HG03103 (cell line): ENCODE measurements around the gene HUS1.
A peak's percentile ranks its signal among the peaks of the same experiment; 100 is the strongest.
"Not testable (repeated sequence)": the region's sequence is repeated elsewhere in the genome, so short reads cannot be mapped to it uniquely, and the experiment has no call there.

Source experiments
- ATAC-seq: cut with Tn5 transposase; IDR thresholded peaks from one replicate; pipeline ENCODE4 v1.9.1; 2021; ENCODE audit warnings: low read depth; ENCODE audit not compliant: unreplicated experiment

The HUS1 gene

DNA sequence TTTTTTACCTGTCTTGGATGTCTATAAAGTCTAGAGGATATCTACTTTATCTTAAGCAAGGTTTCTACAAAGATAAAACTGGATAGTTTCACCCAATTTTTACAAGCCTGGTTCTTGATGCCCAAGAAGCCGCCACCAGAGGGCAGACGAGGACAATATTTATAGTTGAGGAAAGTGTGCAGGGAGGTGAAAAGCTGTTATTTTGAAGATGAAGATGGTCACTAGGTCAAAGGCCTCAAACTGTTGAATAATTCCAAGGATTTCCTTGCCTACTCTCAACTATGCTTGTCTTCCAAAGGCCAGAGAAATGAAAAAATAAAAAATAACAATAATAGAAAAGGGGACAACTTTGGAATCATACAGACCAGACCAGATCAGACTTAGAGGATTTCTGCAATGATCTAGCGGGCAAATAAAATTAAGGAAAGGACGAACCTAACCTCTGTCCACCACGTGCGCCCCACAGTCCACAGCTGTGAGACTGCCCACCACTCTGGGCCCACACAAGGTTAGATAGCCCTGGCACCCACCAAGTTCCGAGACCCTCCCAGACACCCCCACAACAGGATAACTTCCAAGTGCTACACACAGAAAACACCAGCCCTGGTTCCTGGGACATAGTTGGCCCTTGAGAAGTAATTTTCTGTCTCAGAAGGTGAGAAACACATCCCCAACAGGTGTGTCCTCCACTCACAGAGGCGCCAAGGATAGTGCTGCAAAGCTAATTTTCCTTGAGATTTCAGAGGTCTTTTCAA lies 34.0 kb downstream of the HUS1 start:
- ATAC-seq: peak; percentile 68

DNA sequence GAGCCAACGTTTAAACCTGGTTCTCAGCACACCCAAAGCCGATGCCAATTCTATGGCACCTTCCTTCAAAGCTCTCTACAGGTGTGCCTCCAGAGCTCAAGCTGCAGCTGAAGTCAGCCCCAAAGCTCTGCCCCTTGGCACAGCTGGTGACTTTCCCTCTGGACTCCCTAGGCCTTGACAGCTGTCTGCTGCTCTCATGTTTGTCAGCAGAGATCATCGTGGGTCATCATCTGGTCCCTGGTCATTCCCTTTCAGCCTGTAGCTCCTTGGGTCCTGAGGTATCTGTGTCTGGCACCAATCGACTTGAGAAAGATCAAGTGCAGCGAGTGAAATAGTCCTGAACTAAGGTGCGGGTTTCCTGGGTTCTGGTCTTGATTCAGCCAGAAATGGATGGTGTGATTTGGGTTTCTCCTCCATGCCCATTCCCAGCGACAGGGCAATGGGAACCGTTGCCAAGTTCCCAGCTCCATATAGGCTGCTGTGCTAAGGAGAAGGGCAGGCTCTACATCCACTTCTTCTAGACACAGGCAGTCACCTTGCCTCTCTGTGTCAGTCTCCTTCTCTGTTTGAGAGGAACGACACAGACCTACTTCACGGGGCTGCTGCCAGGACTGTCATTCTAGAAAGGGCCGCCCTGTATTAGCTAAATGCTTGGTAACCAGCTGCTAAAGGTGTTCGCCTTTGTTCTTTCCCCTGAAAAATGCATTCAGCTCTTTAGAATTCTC lies 34.7 kb downstream of the HUS1 start:
- ATAC-seq: no peak

DNA sequence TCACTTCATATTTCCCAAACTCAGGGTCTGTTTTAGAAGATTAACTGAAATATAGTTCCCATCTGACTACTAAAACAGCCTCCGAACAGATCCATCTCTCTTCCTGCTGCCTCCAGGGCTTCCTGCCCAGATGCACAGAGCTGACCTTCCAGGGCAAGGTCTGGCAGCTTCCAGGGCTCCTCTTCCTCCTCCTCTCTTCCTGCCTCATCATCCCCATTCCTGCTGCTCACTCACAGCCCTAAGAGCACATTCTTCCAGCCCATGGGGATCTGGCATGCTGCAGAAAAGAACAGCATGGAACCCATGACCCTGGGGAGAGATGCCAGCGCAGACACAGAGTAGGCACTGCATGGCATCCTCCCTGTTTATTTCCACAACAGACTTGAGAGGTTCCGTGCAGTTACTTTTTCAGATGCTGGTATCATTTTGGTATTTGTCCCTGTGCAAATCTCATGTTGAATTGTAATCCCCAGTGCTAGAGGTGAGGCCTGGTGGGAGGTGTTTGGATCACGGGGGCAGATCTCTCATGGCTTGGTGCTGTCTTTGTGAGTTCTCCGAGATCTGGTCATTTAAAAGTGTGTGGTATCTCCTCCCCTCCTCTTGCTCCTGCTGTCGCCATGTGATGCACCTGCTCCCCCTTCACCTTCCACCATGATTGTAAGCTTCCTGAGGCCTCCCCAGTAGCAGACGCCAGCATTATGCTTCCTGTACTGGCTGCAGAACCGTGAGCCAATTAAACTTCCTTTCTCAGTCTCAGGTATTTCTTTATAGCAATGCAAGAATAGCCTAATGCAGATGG lies 35.5 kb downstream of the HUS1 start:
- no peak for ATAC-seq

DNA sequence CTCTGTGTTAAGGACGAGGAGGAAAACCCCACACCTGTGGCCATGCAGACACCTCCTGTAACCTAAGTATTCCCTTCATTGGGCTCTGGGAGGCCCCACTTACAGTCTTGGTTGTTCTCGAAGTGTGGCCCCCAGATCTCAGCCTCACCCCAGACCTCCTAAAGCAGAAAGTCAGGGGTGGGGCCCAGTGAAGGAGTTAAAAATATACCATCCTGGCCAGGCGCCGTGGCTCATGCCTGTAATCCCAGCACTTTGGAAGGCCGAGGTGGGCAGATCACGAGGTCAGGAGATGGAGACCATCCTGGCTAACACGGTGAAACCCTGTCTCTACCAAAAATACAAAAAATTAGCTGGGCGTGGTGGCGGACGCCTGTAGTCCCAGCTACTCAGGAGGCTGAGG lies 36.8 kb downstream of the HUS1 start:
- not testable (repeated sequence) for ATAC-seq

DNA sequence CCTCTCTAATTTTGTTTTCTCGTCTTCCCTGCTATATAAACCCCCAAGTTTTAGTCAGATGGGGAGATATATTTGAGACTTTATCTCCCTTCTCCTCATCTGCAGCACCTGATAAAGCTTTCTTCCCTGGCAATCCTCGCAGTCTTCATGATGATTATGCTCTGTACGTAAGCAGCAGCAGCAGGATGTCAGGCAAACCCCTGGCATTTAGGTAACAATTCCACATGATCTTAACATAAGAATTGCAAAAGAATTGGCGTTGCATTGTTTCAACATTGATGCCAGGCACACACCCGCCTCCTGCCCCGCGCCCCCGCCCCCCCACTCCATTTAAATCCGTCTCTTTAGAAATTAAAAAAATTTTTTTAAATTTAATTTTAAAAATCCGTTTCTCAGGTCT lies 37.3 kb downstream of the HUS1 start:
- no peak for ATAC-seq

DNA sequence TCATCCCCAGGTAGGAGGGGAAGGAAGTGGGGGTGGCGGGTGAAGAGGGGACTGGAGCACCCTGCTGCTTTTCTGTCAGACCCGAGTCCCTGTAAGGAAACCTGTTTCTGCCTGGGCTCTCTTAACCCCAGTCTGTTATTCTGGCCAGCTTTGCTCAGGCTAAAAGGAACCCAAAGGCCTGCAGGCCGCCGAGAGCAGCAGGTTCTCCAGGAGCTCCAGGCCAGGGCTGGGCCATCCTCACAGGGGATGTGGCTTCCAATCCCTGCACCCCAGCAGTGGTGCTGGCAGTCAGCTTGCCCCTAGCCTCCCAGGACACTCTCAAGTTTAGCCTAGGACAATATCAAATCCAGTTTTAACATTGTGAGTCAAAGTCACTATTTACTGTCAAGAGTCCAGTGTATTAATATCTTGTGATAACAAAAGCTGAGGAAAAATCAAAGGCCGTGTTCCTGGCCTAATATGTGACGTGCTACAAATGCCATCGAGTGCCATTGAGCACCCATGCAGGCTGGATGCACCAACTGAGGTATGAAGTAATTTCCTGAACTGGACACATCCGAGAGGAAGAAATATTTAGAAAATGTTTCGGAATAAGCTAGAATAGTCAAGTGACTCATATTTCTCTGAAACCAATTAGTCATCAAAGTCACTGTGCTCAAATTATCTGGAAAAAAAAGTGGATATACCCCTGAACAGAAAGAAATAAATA lies 38.1 kb downstream of the HUS1 start:
- ATAC-seq: no peak

DNA sequence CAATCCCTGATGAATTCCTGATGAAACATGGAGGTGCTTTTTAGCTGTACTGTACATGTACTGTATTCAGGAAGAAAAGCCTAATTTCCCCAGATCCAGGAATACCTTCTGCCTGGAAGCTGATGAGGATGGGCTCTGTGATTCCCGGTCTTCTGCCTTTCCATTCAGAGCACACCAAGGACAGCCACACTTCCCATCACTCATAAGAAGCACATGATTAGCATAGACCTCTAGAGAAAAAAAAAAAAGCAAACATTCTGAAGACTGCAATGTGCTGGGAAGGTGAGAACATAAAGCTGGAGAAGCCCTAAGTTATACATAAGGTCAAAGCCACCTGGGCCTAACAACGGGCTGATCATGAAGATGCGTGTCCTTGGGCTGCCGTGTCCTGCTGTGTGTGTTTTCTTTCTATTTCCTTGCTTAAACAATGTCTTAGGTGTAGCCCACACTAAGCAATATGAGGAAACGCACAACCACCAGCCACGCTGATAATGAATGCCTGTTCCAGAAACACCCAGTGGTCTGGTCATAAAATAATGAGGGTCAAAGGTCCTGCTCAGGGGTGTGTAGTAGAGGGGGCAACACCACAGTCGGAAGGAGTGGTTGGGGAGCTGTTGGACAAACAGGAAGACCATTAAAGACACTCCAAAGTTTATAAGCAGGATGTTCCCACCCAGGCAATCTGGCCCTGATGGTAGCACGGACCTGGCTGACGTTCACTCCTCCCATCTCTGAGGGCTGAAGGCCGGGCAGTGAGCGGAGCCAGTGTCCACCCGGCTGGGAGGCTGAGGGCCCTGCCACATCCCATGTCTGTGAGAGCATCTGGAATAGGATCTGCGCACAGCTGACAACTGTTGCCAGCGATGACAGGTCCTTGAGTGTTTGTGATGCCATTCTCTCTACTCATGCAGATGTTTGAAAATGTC lies 39.1 kb downstream of the HUS1 start:
- no peak for ATAC-seq

DNA sequence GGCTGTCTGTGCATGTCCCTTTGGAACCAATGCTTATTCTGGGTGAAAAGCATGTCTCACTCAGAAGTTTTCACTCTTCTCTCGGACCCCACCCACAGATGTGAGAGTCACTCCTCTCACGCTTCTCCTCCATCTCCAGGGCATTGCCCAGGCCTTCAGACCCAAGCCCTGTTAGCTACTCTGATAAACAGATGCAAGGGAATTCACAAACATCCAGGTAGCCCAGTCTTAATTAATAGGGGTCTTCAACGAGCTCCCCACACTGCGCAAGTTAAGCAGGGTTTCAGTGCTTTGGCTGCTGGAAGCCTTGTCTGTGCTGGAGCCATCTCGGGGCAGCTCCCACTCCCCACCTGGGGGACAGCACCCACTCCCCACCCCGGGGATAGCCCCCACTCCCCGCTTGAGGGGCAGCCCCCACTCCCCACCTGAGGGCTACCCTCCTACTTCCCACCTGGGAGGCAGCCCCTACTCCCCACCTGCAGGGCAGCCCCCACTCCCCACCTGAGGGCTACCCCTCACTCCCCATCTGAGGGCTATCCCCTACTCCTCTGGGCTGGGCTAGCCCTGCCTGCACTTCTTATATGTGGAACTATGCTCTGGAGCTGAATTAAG lies 39.9 kb downstream of the HUS1 start:
- no peak for ATAC-seq

- no peak for ATAC-seq
Measured at GRCh38 chr7:47938574-47939165, 40.7 kb downstream of the HUS1 start.

- peak; percentile 44 for ATAC-seq
Measured at GRCh38 chr7:47937711-47938573, 41.5 kb downstream of the HUS1 start.

DNA sequence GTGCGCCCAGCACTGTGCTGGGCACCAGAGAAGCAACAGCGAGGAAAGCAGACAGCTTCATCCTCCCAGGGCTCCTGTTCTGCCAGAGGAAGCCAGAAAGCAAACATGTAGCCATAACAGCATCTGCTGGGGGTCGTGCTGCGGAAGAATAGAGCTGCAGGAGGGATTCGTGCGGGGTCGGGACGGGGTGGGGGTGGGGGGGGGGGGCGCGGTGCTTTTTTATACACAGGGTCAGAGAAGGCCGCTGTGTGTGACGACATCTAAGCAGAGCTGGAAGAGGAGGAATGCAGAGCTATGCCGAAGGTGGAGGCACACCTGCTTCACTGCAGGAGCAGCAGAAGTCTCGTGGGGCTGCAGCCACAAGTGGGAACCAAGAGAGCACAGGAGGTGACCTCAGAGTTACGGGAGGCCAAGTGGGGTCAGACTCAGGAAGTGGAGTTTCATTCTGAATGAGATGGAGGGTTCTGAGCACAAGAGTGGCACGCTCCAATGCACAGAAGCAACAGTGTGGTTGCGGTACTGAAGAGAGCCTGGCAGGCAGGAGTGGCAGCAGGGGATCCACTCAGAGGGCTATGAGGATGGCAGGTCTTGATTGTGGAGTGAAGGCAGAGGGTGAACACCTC lies 42.2 kb downstream of the HUS1 start:
- peak; percentile 92 for ATAC-seq

DNA sequence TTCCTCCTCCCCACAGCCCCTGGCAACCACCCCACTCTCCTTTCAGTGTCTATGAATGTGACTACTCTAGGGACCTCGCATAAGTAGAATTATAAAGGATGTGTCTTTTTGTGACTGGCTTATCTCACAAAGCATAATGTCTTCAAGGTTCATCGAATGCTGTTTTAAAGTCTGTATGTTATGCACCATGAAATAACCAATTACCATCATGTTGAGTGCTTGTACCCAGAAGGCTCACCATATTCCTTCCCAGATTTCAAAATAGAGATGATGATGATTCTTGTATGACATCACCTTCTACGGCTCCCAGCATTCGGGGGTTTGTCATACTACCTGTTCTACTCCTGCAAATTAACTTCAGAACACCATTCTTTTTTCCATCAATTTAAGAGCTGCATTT lies 43.1 kb downstream of the HUS1 start:
- ATAC-seq: no peak

DNA sequence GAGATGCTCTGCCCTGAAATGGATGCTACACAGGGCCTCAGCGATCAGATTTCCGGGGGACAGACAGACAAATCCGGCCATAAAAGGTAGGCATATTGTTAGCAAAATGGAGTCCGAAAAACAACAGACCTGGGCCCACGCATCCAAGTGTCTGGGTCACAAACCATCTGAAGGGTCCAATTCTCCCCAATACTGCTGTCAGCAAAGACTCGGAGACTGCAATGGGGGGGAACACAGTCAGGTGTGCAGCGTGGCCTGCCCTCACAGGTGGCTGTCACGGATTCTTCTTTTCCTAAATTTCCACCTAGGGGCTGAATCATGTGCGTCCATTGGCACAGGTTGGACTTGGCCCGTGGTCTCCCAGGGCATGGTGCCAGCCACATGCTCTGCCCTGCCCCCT lies 44.1 kb downstream of the HUS1 start:
- no peak for ATAC-seq

- ATAC-seq: no peak
Measured at GRCh38 chr7:47934831-47935230, 44.6 kb downstream of the HUS1 start.

DNA sequence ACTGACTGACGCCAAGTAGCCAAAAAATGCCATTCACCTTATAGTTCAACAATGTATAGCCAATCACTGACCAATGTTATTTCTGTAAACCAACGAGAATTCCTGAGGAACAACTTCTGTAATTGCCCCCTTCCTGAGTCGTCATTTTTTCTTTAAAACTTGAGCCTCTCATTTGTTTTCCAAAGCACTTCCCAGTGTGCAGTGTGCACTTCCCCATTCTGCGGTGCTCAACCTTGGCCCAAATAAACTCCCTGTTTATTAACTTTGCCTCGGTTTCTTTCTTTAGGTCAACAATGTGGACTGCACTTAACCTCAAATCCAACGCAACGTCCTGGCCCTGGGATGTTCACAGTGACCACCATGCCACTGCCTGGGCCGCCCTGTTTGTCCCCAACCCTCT lies 46.2 kb downstream of the HUS1 start:
- ATAC-seq: no peak

DNA sequence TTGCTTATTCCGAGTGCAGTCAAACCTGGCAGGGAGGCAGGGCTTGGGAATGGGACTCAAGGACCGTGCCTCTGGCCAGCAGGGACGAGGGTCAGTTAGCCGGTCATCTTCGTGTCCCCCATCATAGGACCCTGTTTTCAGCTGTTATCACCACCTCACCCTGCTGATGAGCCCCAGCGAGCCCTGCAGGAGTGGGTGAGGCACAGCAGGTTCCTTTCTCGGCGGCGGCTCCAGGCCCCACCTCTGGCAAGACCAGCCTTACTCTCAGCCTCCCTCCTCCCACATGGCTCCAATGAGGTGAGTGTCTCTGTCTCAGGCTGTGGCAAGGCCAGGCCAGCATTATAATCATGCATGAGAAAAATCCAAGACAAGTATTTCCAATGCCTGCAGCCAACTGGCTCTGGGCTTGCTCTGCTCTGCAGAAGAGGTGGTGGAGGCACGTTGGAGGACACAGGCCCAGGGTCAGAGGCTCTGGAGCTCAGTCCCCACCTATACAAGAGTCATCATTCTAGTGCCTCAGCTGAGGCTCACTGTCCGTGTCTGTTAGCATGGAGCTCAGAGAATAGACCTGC lies 46.9 kb downstream of the HUS1 start:
- ATAC-seq: no peak

- no peak for ATAC-seq
Measured at GRCh38 chr7:47932016-47932415, 47.4 kb downstream of the HUS1 start.
